Panc1 (cell line): ENCODE data around the gene UGGT1. TPM values are rescaled to one million over a fixed set of nuclear protein-coding genes. Genes with fewer than 3 reads are reported as not detected.

Source experiments
- ATAC-seq: fragments of 200-7000 bp; cut with Tn5 transposase; 2 replicates; pipeline ENCODE4 v1.9.1; 2020; ENCODE audit warnings: mild to moderate bottlenecking, moderate library complexity
- BruUV-seq: library from RNA; stranded (reverse); fragments of 400-500 nt; replicated peaks from 2 replicates; lab custom pipeline; 2021; lab: Mats Ljungman, UMichigan
- CTCF ChIA-PET: fragments of 300-600 bp; sonication (Branson Sonifier 250); formaldehyde crosslinking; loops from one replicate; lab custom pipeline; 2022; ENCODE audit warnings: antibody characterized with exemption; lab: Charles Lee
- POLR2A ChIA-PET: fragments of 300-600 bp; sonication (Branson Sonifier 250); formaldehyde crosslinking; loops from one replicate; lab custom pipeline; 2022; ENCODE audit warnings: antibody characterized with exemption; lab: Charles Lee
- DNase-seq: peaks from one replicate; pipeline ENCODE4 v3.0.0-alpha.2; 2010; ENCODE audit warnings: low read depth, low spot score
- H3K27ac ChIP-seq: 2 replicates; pipeline ENCODE4 v1.5.1; 2011; ENCODE audit warnings: mild to moderate bottlenecking, low read length, inconsistent platforms
- H3K27me3 ChIP-seq: fragments of 200-500 bp; sonication (Bioruptor generic); 2 replicates; pipeline ENCODE4 v1.6.0; 2014; ENCODE audit warnings: low read length, inconsistent platforms; ENCODE audit not compliant: control insufficient read depth, insufficient read depth
- H3K36me3 ChIP-seq: fragments of 200-500 bp; sonication (Bioruptor generic); 2 replicates; pipeline ENCODE4 v1.5.1; 2014; ENCODE audit warnings: inconsistent platforms, mild to moderate bottlenecking, low read length, moderate library complexity; ENCODE audit not compliant: control insufficient read depth, insufficient read depth
- H3K4me1 ChIP-seq: 2 replicates; pipeline ENCODE4 v1.5.1; 2011; ENCODE audit warnings: inconsistent platforms, mild to moderate bottlenecking, low read length, moderate library complexity; ENCODE audit not compliant: control insufficient read depth, insufficient read depth
- H3K4me3 ChIP-seq, 2 experiments: 2 replicates each; pipeline ENCODE4 v1.5.1; 2011 to 2012; ENCODE audit warnings: low read depth in 2 of 2, low read length in 2 of 2, mild to moderate bottlenecking in 2 of 2, inconsistent platforms in 1 of 2, moderate library complexity in 1 of 2
- H3K9me3 ChIP-seq: fragments of 200-500 bp; sonication (Bioruptor generic); 2 replicates; pipeline ENCODE4 v1.5.1; 2014; ENCODE audit warnings: low read depth, mild to moderate bottlenecking, inconsistent platforms, low read length, moderate library complexity; ENCODE audit not compliant: control insufficient read depth, insufficient read depth
- CTCF ChIP-seq: fragments of 450-650 bp; IDR thresholded peaks from 2 replicates; pipeline ENCODE4 v1.5.1; 2017; ENCODE audit warnings: mild to moderate bottlenecking
- POLR2AphosphoS5 ChIP-seq: IDR thresholded peaks from 2 replicates; pipeline ENCODE4 v1.6.1; 2012; ENCODE audit warnings: mild to moderate bottlenecking, low read depth, low read length, moderate library complexity
- REST ChIP-seq, 2 experiments: IDR thresholded peaks; 2 replicates each; pipeline ENCODE4 v1.6.1; 2011 to 2012; ENCODE audit warnings: low read depth in 2 of 2, control low read depth in 1 of 2, low read length in 1 of 2, mild to moderate bottlenecking in 1 of 2, moderate library complexity in 1 of 2; ENCODE audit not compliant: insufficient read depth in 1 of 2
- SIN3A ChIP-seq: IDR thresholded peaks from 2 replicates; pipeline ENCODE4 v1.6.1; 2012; ENCODE audit warnings: low read depth, mild to moderate bottlenecking, low read length, moderate library complexity, borderline replicate concordance; ENCODE audit not compliant: insufficient read depth
- TCF7L2 ChIP-seq: IDR thresholded peaks from 2 replicates; pipeline ENCODE4 v1.6.1; 2011; ENCODE audit warnings: mild to moderate bottlenecking, low read depth, low read length, inconsistent platforms
- in situ Hi-C: cut with HindIII; loops from 2 replicates; pipeline ENCODE4 v1.10.0; 2016; ENCODE audit warnings: low sequenced_read_pairs, low pct_unique_long_range_greater_than_20kb
- intact Hi-C: fragments of 100-400 bp; cut with micrococcal nuclease; formaldehyde crosslinking; loops from one replicate; pipeline ENCODE4 v1.10.0; 2022; ENCODE audit not compliant: unreplicated experiment
- total RNA-seq: library from RNA; stranded (reverse); gene quantifications from one replicate; pipeline ENCODE4 v1.2.1, GENCODE V29; 2021; ENCODE audit not compliant: unreplicated experiment

UGGT1 gene
- total RNA-seq, 1 experiment from 2014 or later = 64.2 TPM

- ChIA-PET CTCF (no interaction called here), POLR2A (no interaction called here)
- Histone ChIP-seq H3K9me3 (no peaks in the 10 kb centered on the region), H3K27me3 (no peaks in the 10 kb centered on the region), H3K36me3 (no peaks in the 10 kb centered on the region), H3K4me3 (no peak overlapping the region), H3K4me1 (no peaks in the 10 kb centered on the region), H3K27ac (no peak overlapping the region)
- no TSS peak for BruUV-seq
- in situ Hi-C loops (no loop called here), intact Hi-C loops (no loop called here)
- TF ChIP-seq POLR2AphosphoS5 (no peak), TCF7L2 (no peak), REST (IDR thresholded peaks at IDR 0.05; ENCODE audit: insufficient read depth in 1 of 2, low read depth in 2 of 2, low read length in 1 of 2) (no peak), SIN3A (no peak), CTCF (no peak)
- ATAC-seq (no peak), DNase-seq (no peak)
Observed at GRCh38 chr2:128214866-128215460, 124.0 kb downstream of the UGGT1 start.

GRCh38 chr2:128215897-128216642, 125.1 kb downstream of the UGGT1 start:
- intact Hi-C loops = no loop called here
- ChIA-PET POLR2A (interaction anchor here (0.7 kb wide), 1 partner anchor 359 kb away, joined by 3 read pairs; no protein-coding TSS in a partner anchor), CTCF (interaction anchor here (0.5 kb wide), 1 partner anchor 111 kb away, joined by 6 read pairs; no protein-coding TSS in a partner anchor)
- TF ChIP-seq REST (IDR thresholded peaks at IDR 0.05; ENCODE audit: insufficient read depth in 1 of 2, low read depth in 2 of 2, low read length in 1 of 2) (no peak), SIN3A (no peak), POLR2AphosphoS5 (no peak), TCF7L2 (no peak), CTCF (no peak)
- in situ Hi-C loops = no loop called here
- H3K27ac ChIP-seq = no peak overlapping the region
- no peak overlapping the region for H3K4me3 ChIP-seq
- DNase-seq = no peak
- no peaks in the 10 kb centered on the region for H3K36me3 ChIP-seq
- BruUV-seq = no TSS peak
- no peak for ATAC-seq
- H3K4me1 ChIP-seq = no peaks in the 10 kb centered on the region
- H3K27me3 ChIP-seq = no peaks in the 10 kb centered on the region
- H3K9me3 ChIP-seq = no peaks in the 10 kb centered on the region
